ENCODE data around the gene SIRT1. TPM values are rescaled to one million over a fixed set of nuclear protein-coding genes. Genes with fewer than 3 reads are reported as not detected.

Gene SIRT1
- total RNA-seq, 1 experiment from 2014 or later, result 42.6 TPM

DNA sequence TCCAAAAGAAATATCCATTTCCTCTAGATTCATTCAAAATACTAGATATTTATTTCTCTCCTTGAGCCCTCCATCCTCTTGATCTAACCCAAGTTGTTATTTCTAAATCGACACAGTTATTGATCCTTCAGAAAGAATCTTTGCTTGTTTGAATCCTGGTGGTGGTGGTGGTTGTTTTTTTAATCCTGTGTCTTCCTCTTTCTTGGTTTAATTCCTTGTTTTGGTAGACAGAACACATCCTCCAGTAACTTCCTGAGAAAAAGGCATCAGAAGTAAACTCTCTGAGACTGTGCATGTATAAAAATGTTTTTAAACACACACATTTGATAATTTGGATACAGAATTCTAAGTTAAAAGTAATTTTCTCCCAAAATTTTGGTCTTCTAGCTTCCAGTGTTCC, 49.9 kb downstream of the SIRT1 start:
- TF ChIP-seq CTCF (conservative IDR thresholded peaks at IDR 0.05; ENCODE audit: low read depth, low read length) (no peak), EZH2 (IDR thresholded peaks at IDR 0.05; ENCODE audit: borderline replicate concordance, low read depth, low read length, poor library complexity, severe bottlenecking) (no peak)
- Histone ChIP-seq H3K4me3 (ENCODE audit: low read depth, low read length, poor library complexity, severe bottlenecking) (no peak overlapping the region), H3K36me3 (ENCODE audit: insufficient read depth, low read length, poor library complexity, severe bottlenecking) (peaks cover 11% of the 10 kb centered on the region), H3K27me3 (replicated peaks; ENCODE audit: insufficient read depth, low read depth, low read length, poor library complexity) (no peaks in the 10 kb centered on the region), H3K4me1 (ENCODE audit: insufficient read depth, low read length, poor library complexity, severe bottlenecking) (no peaks in the 10 kb centered on the region), H3K9me3 (ENCODE audit: low read depth, low read length, poor library complexity, severe bottlenecking) (no peaks in the 10 kb centered on the region), H3K27ac (ENCODE audit: low read depth, low read length, poor library complexity, severe bottlenecking) (no peak overlapping the region)
- BruUV-seq (replicated peaks), result no TSS peak
- POLR2A ChIA-PET (ENCODE audit: low non-redundant PET), result no interaction called here
- CTCF ChIA-PET, result no interaction called here
- intact Hi-C loops (cut with micrococcal nuclease; ENCODE audit: unreplicated experiment), result no loop called here
- no peak for DNase-seq (ENCODE audit: low spot score)

DNA sequence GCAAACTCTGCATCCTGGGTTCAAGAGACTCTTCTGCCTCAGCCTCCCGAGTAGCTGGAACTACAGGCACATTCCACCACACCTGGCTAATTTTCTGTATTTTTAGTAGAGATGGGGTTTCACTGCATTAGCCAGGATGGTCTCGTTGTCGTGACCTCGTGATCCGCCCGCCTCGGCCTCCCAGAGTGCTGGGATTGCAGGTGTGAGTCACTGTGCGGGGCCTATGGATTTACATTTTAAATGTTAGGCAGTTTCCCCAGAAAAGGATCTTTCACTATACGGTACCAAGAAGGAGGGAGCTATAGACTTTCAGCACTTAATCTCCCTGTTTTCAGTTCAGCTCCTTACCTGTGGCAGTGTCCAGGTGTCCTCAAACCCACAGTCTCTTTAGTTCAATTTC, 50.8 kb downstream of the SIRT1 start:
- POLR2A ChIA-PET (ENCODE audit: low non-redundant PET), result no interaction called here
- no peak for DNase-seq (ENCODE audit: low spot score)
- intact Hi-C loops (cut with micrococcal nuclease; ENCODE audit: unreplicated experiment), result no loop called here
- Histone ChIP-seq H3K27me3 (replicated peaks; ENCODE audit: insufficient read depth, low read depth, low read length, poor library complexity) (no peaks in the 10 kb centered on the region), H3K4me1 (ENCODE audit: insufficient read depth, low read length, poor library complexity, severe bottlenecking) (no peaks in the 10 kb centered on the region), H3K27ac (ENCODE audit: low read depth, low read length, poor library complexity, severe bottlenecking) (no peak overlapping the region), H3K4me3 (ENCODE audit: low read depth, low read length, poor library complexity, severe bottlenecking) (no peak overlapping the region), H3K9me3 (ENCODE audit: low read depth, low read length, poor library complexity, severe bottlenecking) (no peaks in the 10 kb centered on the region), H3K36me3 (ENCODE audit: insufficient read depth, low read length, poor library complexity, severe bottlenecking) (peaks cover 11% of the 10 kb centered on the region)
- CTCF ChIA-PET, result interaction anchor here (0.7 kb wide), 2 partner anchors 10 to 238 kb away, joined by 3 to 4 read pairs; no protein-coding TSS in a partner anchor
- BruUV-seq (replicated peaks), result no TSS peak
- TF ChIP-seq CTCF (conservative IDR thresholded peaks at IDR 0.05; ENCODE audit: low read depth, low read length), result no peak

DNA sequence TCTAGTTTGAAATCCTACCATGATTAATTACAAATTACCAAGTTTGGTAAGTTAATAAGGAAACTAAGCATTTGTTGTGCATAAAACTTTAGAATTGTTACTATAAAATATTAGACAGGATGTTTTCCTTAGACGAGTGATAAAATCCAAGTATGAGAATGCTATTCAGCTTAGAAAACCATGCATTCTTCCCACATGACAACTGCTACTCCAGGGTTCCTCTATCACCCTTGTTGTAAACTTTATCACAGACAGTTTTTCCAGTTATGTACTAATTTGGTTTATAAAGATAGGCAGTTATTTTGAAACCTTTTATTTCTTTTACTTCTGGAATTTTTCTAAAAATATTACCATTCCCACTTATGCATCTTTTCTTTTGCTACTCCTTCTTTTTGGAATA, 52.0 kb downstream of the SIRT1 start:
- intact Hi-C loops (cut with micrococcal nuclease; ENCODE audit: unreplicated experiment), result no loop called here
- Histone ChIP-seq H3K36me3 (ENCODE audit: insufficient read depth, low read length, poor library complexity, severe bottlenecking) (peaks cover 8% of the 10 kb centered on the region), H3K27ac (ENCODE audit: low read depth, low read length, poor library complexity, severe bottlenecking) (no peak overlapping the region)

More for the DNA sequence above, 52.0 kb downstream of the SIRT1 start:
- Histone ChIP-seq H3K27me3 (replicated peaks; ENCODE audit: insufficient read depth, low read depth, low read length, poor library complexity) (no peaks in the 10 kb centered on the region), H3K4me1 (ENCODE audit: insufficient read depth, low read length, poor library complexity, severe bottlenecking) (no peaks in the 10 kb centered on the region), H3K4me3 (ENCODE audit: low read depth, low read length, poor library complexity, severe bottlenecking) (no peak overlapping the region), H3K9me3 (ENCODE audit: low read depth, low read length, poor library complexity, severe bottlenecking) (no peaks in the 10 kb centered on the region)
- ChIA-PET CTCF (no interaction called here), POLR2A (ENCODE audit: low non-redundant PET) (no interaction called here)
- no peak for DNase-seq (ENCODE audit: low spot score)
- TF ChIP-seq CTCF (conservative IDR thresholded peaks at IDR 0.05; ENCODE audit: low read depth, low read length), result no peak
- TF ChIP-seq EZH2 (IDR thresholded peaks at IDR 0.05; ENCODE audit: borderline replicate concordance, low read depth, low read length, poor library complexity, severe bottlenecking), result no peak
- BruUV-seq (replicated peaks), result no TSS peak

Data from A673 (cell line).